ENCODE results near the gene MLF2. TPM values are rescaled to one million over a fixed set of nuclear protein-coding genes. Genes with fewer than 3 reads are reported as not detected.
"Not testable (repeated sequence)": the region's sequence is repeated elsewhere in the genome, so short reads cannot be mapped to it uniquely, and the experiment has no call there.

The MLF2 gene
- total RNA-seq, 1 donor from 2014 or later, result 107 TPM

DNA sequence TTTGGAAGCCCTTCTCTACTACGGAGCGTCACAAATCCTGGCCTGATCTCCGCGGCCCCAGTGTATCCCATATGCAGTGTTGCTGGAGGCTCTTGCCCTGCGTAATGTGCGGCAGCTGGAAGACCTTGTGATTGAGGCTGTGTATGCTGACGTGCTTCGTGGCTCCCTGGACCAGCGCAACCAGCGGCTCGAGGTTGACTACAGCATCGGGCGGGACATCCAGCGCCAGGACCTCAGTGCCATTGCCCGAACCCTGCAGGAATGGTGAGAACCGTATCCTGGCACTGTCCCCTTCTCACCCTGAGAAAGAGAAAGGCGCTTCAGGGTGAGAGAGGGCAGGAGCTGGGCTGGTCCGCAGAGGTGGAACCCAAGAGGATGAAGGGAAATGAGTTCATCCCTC lies 23.8 kb downstream of the MLF2 start:
- no peak for DNase-seq

DNA sequence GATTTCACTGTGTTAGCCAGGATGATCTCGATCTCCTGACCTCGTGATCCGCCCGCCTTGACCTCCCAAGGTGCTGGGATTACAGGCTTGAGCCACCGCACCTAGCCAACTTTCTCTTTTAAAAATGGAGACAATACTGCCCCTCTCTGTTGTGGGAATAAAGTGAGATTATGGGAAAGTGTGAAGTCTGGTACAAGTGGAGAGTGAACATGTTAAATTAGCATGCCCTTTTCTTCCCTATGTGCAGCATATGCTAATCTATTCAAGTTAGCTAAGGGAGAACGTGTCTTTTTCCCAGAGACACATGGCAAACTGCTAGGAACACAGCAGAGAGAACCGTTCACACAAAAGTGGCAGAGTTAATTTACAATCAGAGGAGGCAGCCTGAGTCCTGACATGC lies 27.6 kb downstream of the MLF2 start:
- DNase-seq, result no peak

DNA sequence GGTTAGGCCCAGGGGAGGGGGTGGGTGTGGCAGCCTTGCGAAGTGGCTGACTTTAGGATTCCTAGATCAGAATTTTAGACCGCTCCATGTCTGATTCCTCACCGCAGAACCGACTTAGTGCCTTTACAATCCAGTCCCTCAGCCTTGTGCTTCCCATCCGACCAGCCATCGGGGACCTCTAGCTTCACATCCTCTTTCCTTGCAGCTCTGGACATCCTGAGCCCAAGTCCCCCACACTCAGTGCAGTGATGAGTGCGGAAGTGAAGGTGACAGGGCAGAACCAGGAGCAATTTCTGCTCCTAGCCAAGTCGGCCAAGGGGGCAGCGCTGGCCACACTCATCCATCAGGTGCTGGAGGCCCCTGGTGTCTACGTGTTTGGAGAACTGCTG lies 28.5 kb downstream of the MLF2 start:
- peak; percentile 43 for DNase-seq

DNA sequence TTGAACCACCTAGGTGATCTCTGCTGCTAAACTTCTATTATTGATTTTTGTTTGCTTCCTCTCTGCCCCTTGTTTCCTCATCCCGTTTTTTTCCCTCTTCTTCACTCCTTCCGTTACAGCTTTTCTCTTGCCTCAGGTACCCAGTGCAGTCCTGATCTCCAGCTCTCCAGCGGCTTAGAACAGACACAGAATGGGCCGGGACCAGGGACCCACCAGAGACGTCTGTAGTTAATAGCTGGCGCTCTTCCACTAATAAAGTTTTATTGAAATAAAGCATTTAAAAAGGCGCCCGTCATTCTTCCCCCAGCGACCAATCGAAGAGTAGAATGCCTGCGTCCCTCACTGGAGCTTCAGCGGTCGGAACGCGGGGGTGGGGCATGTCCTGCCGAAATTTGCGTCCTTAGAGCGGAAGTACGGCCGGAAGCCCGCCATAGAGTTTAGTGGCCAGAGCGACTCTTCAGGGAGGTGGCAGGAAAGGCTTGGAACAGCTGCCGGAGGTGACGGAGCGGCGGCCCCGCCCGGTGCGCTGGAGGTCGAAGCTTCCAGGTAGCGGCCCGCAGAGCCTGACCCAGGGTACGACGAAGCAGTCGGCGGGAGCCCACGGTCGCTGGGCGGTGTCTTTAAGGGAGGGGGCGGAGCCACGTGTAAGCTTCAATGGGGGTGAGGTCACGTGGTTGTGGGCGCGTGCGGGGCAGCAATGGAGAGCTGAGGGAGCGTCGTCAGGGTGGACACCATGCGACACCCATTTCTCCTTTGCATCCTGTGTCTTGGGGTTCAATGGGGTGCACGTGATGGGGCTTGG lies 29.1 kb downstream of the MLF2 start, which contains the start of gene COPS7A:
Gene COPS7A (plus strand): TSS at position 440 of the 802 bp plus-strand sequence. CDS start 611 bp downstream, outside the sequence.
- peak; percentile 99 for DNase-seq

DNA sequence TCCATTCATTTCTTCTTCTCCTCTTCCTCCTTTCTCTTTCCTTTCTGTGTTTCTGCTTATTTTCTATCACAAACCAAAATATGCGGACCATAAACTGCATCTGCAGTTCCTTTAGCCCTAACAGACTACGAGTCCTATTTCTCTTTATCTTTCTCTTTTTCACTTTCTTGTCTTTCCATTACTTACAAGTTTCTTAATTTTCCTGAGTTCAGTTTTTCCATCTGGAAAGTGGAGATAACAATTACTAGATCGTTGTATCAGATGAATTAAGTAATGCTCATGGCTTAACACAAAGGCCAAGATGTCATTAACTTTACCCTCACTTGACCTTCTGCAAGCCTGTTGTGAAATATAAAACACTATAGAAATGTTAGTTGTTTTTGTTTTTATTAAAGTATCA lies 30.1 kb downstream of the MLF2 start:
- DNase-seq, result no peak

DNA sequence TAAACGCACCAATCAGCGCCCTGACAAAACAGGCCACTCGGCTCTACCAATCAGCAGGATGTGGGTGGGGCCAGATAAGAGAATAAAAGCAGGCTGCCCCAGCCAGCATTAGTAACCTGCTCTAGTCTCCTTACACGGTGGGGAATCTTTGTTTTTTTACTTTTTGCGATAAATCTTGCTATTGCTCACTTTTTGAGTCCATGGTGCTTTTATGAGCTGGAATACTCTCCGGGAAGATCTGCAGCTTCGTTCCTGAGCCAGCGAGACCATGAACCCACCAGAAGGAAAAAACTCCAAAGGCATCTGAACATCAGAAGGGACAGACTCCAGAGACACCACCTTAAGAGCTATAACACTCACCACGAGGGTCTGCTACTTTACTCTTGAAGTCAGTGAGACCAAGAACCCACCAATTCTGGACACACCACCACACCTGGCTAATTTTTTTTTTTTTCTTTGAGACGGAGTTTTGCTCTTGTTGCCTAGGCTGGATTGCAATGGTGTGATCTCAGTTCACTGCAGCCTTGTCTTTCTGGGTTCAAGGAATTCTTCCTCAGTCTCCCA lies 36.0 kb downstream of the MLF2 start:
- DNase-seq, result no peak

DNA sequence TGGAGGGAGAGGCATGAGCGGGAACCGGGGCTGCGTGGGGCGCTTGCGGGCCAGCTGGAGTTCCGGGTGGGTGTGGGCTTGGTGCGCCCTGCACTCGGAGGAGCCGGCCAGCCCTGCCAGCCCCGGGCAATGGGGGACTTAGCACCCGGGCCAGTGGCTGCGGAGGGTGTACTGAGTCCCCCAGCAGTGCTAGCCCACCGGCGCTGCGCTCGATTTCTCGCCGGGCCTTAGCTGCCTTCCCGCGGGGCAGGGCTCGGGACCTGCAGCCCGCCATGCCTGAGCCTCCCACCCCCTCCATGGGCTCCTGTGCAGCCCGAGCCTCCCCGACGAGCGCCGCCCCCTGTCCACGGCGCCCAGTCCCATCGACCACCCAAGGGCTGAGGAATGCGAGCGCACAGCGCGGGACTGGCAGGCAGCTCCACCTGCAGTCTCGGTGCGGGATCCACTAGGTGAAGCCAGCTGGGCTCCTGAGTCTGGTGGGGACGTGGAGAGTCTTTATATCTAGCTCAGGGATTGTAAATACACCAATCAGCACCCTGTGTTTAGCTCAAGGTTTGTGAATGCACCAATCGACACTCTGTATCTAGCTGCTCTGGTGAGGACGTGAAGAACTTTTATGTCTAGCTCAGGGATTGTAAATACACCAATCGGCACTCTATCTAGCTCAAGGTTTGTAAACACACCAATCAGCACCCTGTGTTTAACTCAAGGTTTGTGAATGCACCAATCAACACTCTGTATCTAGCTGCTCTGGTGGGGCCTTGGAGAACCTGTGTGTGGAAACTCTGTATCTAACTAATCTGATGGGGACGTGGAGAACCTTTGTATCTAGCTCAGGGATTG lies 36.7 kb downstream of the MLF2 start:
- not testable (repeated sequence) for DNase-seq

DNA sequence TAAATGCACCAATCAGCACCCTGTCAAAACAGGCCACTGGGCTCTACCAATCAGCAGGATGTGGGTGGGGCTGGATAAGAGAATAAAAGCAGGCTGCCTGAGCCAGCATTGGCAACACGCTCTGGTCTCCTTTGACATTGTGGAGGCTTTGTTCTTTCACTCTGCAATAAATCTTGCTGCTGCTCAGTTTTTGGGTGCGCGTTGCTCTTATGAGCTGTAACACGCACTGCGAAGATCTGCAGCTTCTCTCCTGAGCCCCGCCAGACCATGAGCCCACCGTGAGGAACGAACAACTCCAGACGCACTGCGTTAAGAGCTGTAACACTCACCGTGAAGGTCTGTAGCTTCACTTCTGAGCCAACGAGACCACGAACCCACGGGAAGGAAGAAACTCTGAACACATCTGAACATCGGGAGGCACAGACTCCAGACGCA lies 44.0 kb downstream of the MLF2 start:
- DNase-seq, result no peak

DNA sequence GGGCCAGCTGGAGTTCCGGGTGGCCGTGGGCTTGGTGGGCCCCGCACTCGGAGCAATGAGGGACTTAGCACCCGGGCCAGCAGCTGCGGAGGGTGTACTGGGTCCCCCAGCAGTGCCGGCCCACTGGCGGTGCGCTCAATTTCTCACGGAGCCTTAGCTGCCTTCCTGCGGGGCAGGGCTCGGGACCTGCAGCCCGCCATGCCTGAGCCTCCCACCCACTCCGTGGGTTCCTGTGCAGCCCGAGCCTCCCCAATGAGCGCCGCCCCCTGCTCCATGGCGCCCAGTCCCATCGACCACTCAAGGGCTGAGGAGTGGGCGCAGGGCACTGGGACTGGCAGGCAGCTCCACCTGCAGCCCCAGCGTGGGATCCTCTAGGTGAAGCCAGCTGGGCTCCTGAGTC lies 44.6 kb downstream of the MLF2 start:
- DNase-seq, result not testable (repeated sequence)

DNA sequence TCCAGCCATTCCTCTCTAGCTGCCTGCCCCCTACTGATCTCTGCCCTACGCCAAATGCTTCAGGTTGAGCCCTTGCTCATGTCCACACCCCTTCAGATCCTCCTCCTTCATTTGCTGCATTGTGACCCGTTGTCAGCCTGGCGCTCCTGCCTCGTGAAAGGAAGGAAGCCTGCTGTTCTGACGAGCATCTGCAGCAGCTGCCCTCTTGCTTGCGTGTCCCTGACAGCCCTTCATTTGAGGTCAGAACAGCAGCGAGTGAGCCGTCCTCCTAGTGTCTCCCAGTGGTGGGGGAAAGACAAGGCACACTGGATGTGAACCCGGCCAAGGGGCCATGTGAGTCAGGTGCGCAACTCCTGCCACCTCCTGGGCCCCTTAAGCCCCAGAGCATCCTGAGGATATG lies 49.3 kb downstream of the MLF2 start:
- peak; percentile 40 for DNase-seq

DNA sequence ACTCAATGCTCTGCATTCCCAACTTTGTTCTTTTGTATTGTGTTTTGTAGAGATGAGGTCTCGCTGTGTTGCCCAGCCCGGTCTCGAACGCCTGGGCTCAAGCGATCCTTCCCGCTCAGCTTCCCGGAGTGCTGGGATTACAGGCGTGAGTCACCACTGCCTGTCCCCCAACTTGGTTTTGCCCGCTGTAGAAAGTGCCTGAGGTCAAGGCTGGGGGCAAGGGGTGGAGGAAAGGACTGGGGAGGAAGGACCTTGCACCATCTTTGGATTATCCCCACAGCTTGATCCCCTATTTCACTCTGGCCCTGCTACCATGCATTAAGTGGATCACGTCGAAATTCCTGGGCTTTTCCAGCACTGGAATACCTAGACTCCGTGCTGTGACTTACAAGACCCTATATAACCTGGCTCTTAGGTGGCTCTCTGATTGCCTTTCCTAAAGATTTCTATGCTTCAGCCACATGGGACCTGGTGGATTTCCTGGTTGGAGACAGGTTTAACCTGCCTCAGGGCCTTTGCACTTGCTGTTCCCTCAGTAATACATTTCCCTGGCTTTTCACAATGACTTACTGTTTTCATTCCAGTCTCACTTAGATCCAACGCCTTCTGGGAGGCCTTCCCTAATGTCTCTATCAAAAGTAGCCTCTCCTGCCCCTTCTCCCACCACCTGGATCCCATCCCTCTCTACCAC lies 51.7 kb downstream of the MLF2 start:
- DNase-seq, result no peak

DNA sequence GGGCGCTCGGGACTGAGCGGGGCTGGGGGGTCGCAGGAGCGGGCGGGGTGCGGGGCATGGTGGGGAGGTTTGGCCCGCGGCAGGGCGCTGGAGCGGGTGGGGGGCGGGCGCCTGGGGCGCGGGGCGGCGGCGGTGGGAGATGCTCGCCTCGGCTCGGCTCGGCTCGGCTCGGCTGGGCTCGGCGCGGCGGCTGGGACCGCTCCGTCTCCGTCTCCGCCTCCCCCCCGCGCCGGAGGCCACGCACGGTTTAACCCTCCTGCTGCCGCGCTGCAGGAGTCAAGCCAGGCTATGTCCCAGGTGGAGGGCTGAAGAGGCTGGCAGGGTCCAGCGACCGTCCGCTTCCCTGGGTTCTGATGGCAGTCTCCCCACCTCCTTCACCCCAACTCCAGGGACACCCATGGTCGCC lies 52.3 kb downstream of the MLF2 start, which contains the start of gene PIANP:
Gene PIANP (minus strand): TSS at position 170 of the 406 bp plus-strand sequence. CDS start 2,754 bp downstream, outside the sequence.
- peak; percentile 43 for DNase-seq

DNA sequence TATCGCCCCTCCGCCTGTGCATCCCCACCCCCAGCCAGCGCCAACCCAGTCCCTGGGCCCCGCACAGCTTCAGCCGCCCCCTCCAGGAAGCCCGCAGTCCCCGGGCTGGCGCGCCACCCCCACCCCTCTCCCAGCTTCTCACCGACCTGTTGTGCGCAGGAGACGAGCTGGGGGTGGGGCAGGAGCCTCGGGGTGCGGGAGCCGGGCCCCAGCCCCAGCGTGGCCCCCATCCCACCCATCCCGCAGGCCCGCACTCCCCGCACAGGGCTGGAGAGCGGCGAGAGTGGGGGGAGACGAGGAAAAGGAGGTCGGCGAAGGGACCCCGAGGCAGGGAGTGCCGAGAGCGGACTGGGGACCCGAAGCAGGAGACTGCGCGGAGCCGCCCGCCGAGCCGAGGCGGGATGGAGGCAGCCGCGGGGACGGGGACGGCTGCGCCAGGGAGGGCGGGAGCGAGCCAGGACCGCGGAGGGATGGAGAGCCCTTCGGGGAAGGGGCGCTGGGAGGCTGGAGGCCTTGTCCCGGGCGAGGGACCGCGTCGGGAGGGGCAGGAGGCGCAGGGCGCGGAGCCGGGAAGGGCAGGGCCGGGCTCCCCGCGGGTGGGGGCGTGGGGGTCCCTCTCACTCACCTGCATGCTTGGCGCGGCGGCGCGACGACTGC lies 52.8 kb downstream of the MLF2 start:
- DNase-seq, result no peak

DNA sequence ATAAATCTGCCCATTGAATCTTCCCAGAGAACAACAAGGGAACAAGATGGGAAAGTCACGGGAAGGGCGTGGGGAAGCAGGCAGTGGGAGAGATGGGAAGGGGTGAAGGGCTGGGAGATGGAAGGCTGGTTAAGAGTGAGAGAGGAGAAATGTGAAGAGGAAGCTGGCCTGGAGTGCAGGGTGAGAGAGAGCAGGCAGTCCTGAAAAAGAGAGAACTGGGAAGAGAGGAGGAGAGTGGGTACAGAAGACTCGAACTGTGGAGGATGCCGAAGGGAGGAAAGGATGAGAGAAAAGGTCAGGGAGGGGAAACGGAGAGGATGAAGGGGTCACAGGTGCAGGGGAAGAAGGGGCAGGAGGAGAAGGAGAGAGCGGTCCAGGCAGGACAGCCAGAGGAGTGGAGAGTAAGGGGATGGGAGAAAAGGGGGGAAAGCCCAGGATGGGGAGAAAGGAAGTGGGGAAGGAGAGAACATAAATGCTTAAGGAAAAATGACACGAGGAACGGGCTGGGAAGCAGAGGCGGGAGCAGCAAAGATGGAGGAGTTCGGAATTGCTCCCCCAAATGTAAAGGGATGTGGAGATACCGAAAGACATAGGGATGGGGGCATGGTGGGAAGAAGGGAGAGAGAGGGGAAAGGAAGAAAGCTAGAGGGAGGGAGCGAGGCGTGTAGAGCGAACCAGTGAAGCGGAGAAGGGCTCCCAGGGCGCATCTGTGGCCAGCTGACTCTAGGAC lies 53.5 kb downstream of the MLF2 start:
- DNase-seq, result no peak

DNA sequence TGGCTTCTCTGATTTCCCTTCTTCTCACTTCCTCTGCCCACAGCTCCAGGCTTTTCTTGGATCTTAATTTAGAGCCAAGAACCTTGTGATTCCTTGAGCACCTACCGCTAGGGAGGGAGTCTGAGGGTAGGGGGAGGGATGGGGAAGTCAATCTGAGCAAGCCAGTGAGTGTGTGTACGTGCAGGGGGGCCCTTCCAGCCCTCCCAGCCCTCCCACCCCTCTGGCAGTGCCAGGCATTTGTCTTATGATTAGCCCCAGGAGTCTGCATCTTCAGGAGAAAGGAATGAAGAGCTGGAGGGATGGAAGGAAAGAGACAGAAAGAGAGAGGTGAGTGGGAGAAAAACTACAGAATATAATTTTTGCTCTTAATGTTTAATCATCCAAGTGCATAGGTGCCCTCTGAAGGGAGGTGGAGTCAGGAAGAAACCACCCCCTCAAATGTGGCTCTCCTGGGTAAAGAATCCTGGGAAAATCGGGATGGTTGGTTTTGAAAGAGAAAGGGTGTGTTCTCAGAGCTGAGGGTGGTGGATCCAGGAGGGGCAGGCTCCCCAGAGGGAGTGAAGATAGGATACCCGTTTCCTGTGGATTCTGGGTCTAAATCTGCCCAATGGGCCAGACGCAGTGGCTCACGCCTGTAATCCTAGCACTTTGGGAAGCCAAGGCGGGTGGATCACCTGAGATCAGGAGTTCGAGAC lies 54.4 kb downstream of the MLF2 start:
- no peak for DNase-seq

Other genes starting within 250 kb of the MLF2 start
- gene GAPDH, start 218.6 kb downstream of the MLF2 start, total RNA-seq, result 4,017 and 6,422 TPM in 2 replicates
- gene IFFO1, start 197.1 kb downstream of the MLF2 start, total RNA-seq, result 13.1 and 13.6 TPM in 2 replicates
- 15.5 and 19.3 TPM in 2 replicates for gene NOP2, start 184.8 kb downstream of the MLF2 start, total RNA-seq
- 213 and 302 TPM in 2 replicates for gene CHD4, start 145.8 kb downstream of the MLF2 start, total RNA-seq
- gene LPAR5, start 117.2 kb downstream of the MLF2 start, total RNA-seq, result not detected in 2 replicates
- gene ACRBP, start 105.7 kb downstream of the MLF2 start, total RNA-seq, result 0.42 and 1.5 TPM in 2 replicates
- 44.0 and 61.1 TPM in 2 replicates for gene ING4, start 90.0 kb downstream of the MLF2 start, total RNA-seq
- 12.1 and 15.9 TPM in 2 replicates for gene ZNF384, start 63.8 kb downstream of the MLF2 start, total RNA-seq
- not detected in 2 replicates for gene PIANP, start 52.3 kb downstream of the MLF2 start, total RNA-seq
- 31.7 and 41.4 TPM in 2 replicates for gene COPS7A, start 29.1 kb downstream of the MLF2 start, total RNA-seq
- 65.5 and 130 TPM in 2 replicates for gene PTMS, start 13.2 kb upstream of the MLF2 start, total RNA-seq
- under 0.01 and 0.05 TPM in 2 replicates for gene LAG3, start 19.4 kb upstream of the MLF2 start, total RNA-seq
- gene CD4, start 36.4 kb upstream of the MLF2 start, total RNA-seq, result not detected in 2 replicates
- 0.93 and 1.9 TPM in 2 replicates for gene GPR162, start 68.7 kb upstream of the MLF2 start, total RNA-seq
- 18.8 and 22.1 TPM in 2 replicates for gene P3H3, start 75.3 kb upstream of the MLF2 start, total RNA-seq
- gene GNB3, start 87.8 kb upstream of the MLF2 start, total RNA-seq, result 0.28 and 1.0 TPM in 2 replicates
- gene CDCA3, start 98.1 kb upstream of the MLF2 start, total RNA-seq, result 5.6 and 24.0 TPM in 2 replicates
- gene USP5, start 99.0 kb upstream of the MLF2 start, total RNA-seq, result 85.3 and 128 TPM in 2 replicates
- gene TPI1, start 114.4 kb upstream of the MLF2 start, total RNA-seq, result 625 and 743 TPM in 2 replicates
- 3.5 and 6.0 TPM in 2 replicates for gene SPSB2, start 120.2 kb upstream of the MLF2 start, total RNA-seq
- gene LRRC23, start 151.7 kb upstream of the MLF2 start, total RNA-seq, result 2.2 and 5.8 TPM in 2 replicates
- 2.8 and 2.9 TPM in 2 replicates for gene ENO2, start 161.4 kb upstream of the MLF2 start, total RNA-seq
- gene ATN1, start 174.8 kb upstream of the MLF2 start, total RNA-seq, result 12.1 and 18.7 TPM in 2 replicates
- gene RNU7-1, start 190.7 kb upstream of the MLF2 start, total RNA-seq, result not detected in 2 replicates
- 73.7 and 177 TPM in 2 replicates for gene C12orf57, start 190.9 kb upstream of the MLF2 start, total RNA-seq
- gene PTPN6, start 198.2 kb upstream of the MLF2 start, total RNA-seq, result 2.4 and 3.4 TPM in 2 replicates
- gene PHB2, start 217.5 kb upstream of the MLF2 start, total RNA-seq, result 191 and 205 TPM in 2 replicates
- 35.6 and 39.3 TPM in 2 replicates for gene EMG1, start 217.8 kb upstream of the MLF2 start, total RNA-seq

All from dermis blood vessel endothelial cell (primary cell).